Liver (tissue), 9 donors: ENCODE data around the gene RPL31. TPM values are rescaled to one million over a fixed set of nuclear protein-coding genes. Genes with fewer than 3 reads are reported as not detected.

Source experiments
- DNase-seq: peaks from one replicate; pipeline ENCODE4 v3.0.0-alpha.2; 2017; ENCODE audit warnings: low spot score
- H3K27ac ChIP-seq, 2 donors: one replicate each; pipeline ENCODE4 v1.7.0; 2013; ENCODE audit warnings: inconsistent platforms in 2 of 2, low read length in 2 of 2, control low read depth in 1 of 2, low read depth in 1 of 2, mild to moderate bottlenecking in 1 of 2
- H3K27me3 ChIP-seq, 4 donors: one replicate each; pipeline versions ENCODE4 v1.6.1 to v1.7.0; 2013; ENCODE audit warnings: low read length in 3 of 4, inconsistent platforms in 1 of 4, mild to moderate bottlenecking in 1 of 4, moderate library complexity in 1 of 4; ENCODE audit not compliant: control insufficient read depth in 4 of 4, insufficient read depth in 4 of 4
- H3K36me3 ChIP-seq, 4 donors: one replicate each; pipeline versions ENCODE4 v1.6.1 to v1.7.0; 2013; ENCODE audit warnings: low read length in 3 of 4, mild to moderate bottlenecking in 3 of 4, low read depth in 1 of 4, moderate library complexity in 1 of 4; ENCODE audit not compliant: control insufficient read depth in 4 of 4, insufficient read depth in 3 of 4
- H3K4me1 ChIP-seq, 4 donors: one replicate each; pipeline versions ENCODE4 v1.6.1 to v1.7.0; 2013; ENCODE audit warnings: low read length in 3 of 4, mild to moderate bottlenecking in 3 of 4, moderate library complexity in 1 of 4; ENCODE audit not compliant: control insufficient read depth in 4 of 4, insufficient read depth in 4 of 4
- H3K4me3 ChIP-seq, 3 donors: one replicate each; pipeline versions ENCODE4 v1.6.1 to v1.7.0; 2013; ENCODE audit warnings: low read length in 3 of 3, control low read depth in 1 of 3, low read depth in 1 of 3, mild to moderate bottlenecking in 1 of 3
- H3K9ac ChIP-seq, 2 donors: one replicate each; pipeline ENCODE4 v1.7.0; 2013; ENCODE audit warnings: low read length in 2 of 2, mild to moderate bottlenecking in 2 of 2, moderate library complexity in 2 of 2, control low read depth in 1 of 2, low read depth in 1 of 2
- H3K9me3 ChIP-seq, 4 donors: one replicate each; pipeline versions ENCODE4 v1.6.1 to v1.7.0; 2013; ENCODE audit warnings: low read length in 3 of 4; ENCODE audit not compliant: control insufficient read depth in 4 of 4
- ATF3 ChIP-seq: IDR thresholded peaks from 2 replicates; pipeline ENCODE4 v1.6.1; 2016; ENCODE audit warnings: antibody characterized with exemption
- CTCF ChIP-seq: fragments of 150-350 bp; IDR thresholded peaks from 2 replicates; pipeline ENCODE4 v1.5.1; 2017; ENCODE audit warnings: improper control_type of control experiment, low read depth, low read length; ENCODE audit not compliant: missing input control
- EGR1 ChIP-seq, 2 donors: IDR thresholded peaks; 2 replicates each; pipeline ENCODE4 v1.6.1; 2016 to 2018; ENCODE audit warnings: antibody characterized with exemption in 2 of 2, low read depth in 2 of 2
- FOXA1 ChIP-seq: IDR thresholded peaks from 2 replicates; pipeline ENCODE4 v1.6.1; 2016; ENCODE audit warnings: antibody characterized with exemption
- FOXA2 ChIP-seq: IDR thresholded peaks from 2 replicates; pipeline ENCODE4 v1.6.1; 2016; ENCODE audit warnings: antibody characterized with exemption
- GABPA ChIP-seq, 2 donors: IDR thresholded peaks in 1 of 2; conservative IDR thresholded peaks in 1 of 2; 2 replicates each; pipeline ENCODE4 v1.6.1; 2016; ENCODE audit warnings: antibody characterized with exemption in 2 of 2, mild to moderate bottlenecking in 1 of 2, moderate library complexity in 1 of 2
- HNF4A ChIP-seq, 2 donors: conservative IDR thresholded peaks; 2 replicates each; pipeline ENCODE4 v1.6.1; 2016; ENCODE audit warnings: antibody characterized with exemption in 2 of 2, mild to moderate bottlenecking in 2 of 2
- HNF4G ChIP-seq: IDR thresholded peaks from 2 replicates; pipeline ENCODE4 v1.6.1; 2016; ENCODE audit warnings: antibody characterized with exemption
- JUND ChIP-seq, 2 donors: IDR thresholded peaks; 2 replicates each; pipeline ENCODE4 v1.6.1; 2016; ENCODE audit warnings: antibody characterized with exemption in 2 of 2
- MAX ChIP-seq: IDR thresholded peaks from 2 replicates; pipeline ENCODE4 v1.6.1; 2016; ENCODE audit warnings: antibody characterized with exemption
- NR2F2 ChIP-seq: IDR thresholded peaks from 2 replicates; pipeline ENCODE4 v1.6.1; 2016; ENCODE audit warnings: antibody characterized with exemption
- RAD21 ChIP-seq, 2 donors: IDR thresholded peaks; 2 replicates each; pipeline ENCODE4 v1.6.1; 2016; ENCODE audit warnings: antibody characterized with exemption in 2 of 2, mild to moderate bottlenecking in 2 of 2
- REST ChIP-seq: IDR thresholded peaks from 2 replicates; pipeline ENCODE4 v1.6.1; 2016; ENCODE audit warnings: antibody characterized with exemption, mild to moderate bottlenecking
- RXRA ChIP-seq, 2 donors: IDR thresholded peaks; 2 replicates each; pipeline ENCODE4 v1.6.1; 2017 to 2018; ENCODE audit warnings: antibody characterized with exemption in 2 of 2, mild to moderate bottlenecking in 1 of 2
- SP1 ChIP-seq: IDR thresholded peaks from 2 replicates; pipeline ENCODE4 v1.6.1; 2018; ENCODE audit warnings: antibody characterized with exemption, mild to moderate bottlenecking
- TAF1 ChIP-seq: conservative IDR thresholded peaks from 2 replicates; pipeline ENCODE4 v1.6.1; 2016; ENCODE audit warnings: antibody characterized with exemption, mild to moderate bottlenecking
- ZBTB33 ChIP-seq: IDR thresholded peaks from 2 replicates; pipeline ENCODE4 v1.6.1; 2016; ENCODE audit warnings: antibody characterized with exemption
- WGBS: extraction: QIAGEN DNeasy Blood & Tissue Kit; methylation state at CpG from one replicate; pipeline ENCODE4 v1.1.7; 2013; 5-methylcytosine and 5-hydroxymethylcytosine counted together
- polyA plus RNA-seq, 2 donors: library from polyadenylated mRNA; stranded (reverse) in 1 of 2; unstranded in 1 of 2; fragments of 200-250 nt in 1 of 2; fragments of >200 nt in 1 of 2; fragmentation: Nextera tagmentation in 1 of 2; extraction: Ambion mirVana in 1 of 2; gene quantifications; one replicate each; pipeline versions ENCODE4 v1.2.1 to v1.2.3, GENCODE V29; 2013 to 2015
- total RNA-seq, 2 donors: library from RNA; depleted of rRNA; stranded (reverse); fragments of >200 nt; gene quantifications; one replicate each; pipeline ENCODE4 v1.2.3, GENCODE V29; 2014
- donor health status: healthy.
- donor health status: healthy.
- donor health status: healthy.
- donor health status: healthy.
- donor health status: healthy.

RPL31 gene
- total and polyA plus RNA-seq, 4 donors: 220 to 1,995 (median 581) TPM

GRCh38 chr2:101026923-101027469, 24.9 kb downstream of the RPL31 start:
- WGBS: 94% methylated on average over 15 of the region's 15 CpGs
- Histone ChIP-seq H3K36me3 (peaks cover 9 to 37% (median 18%) of the 10 kb centered on the region in 4 donors), H3K4me3 (no peak overlapping the region), H3K4me1 (no peaks in the 10 kb centered on the region), H3K9me3 (no peaks in the 10 kb centered on the region), H3K27me3 (no peaks in the 10 kb centered on the region), H3K27ac (no peak overlapping the region), H3K9ac (no peak overlapping the region)
- no peak for DNase-seq
- TF ChIP-seq EGR1 (IDR thresholded peaks at IDR 0.05; ENCODE audit: low read depth in 2 of 2): no peak
- TF ChIP-seq ATF3: no peak
- TF ChIP-seq MAX: no peak
- TF ChIP-seq FOXA2: no peak
- TF ChIP-seq CTCF: no peak
- no peak for TF ChIP-seq ZBTB33
- no peak for TF ChIP-seq SP1
- TF ChIP-seq NR2F2: no peak
- no peak for TF ChIP-seq HNF4A (conservative IDR thresholded peaks at IDR 0.05)
- TF ChIP-seq JUND (IDR thresholded peaks at IDR 0.05): no peak
- no peak for TF ChIP-seq GABPA (IDR thresholded peaks at IDR 0.05 in 1 of 2, conservative IDR thresholded peaks at IDR 0.05 in 1 of 2)
- no peak for TF ChIP-seq TAF1
- no peak for TF ChIP-seq HNF4G
- TF ChIP-seq REST: no peak
- TF ChIP-seq RAD21 (IDR thresholded peaks at IDR 0.05): no peak
- no peak for TF ChIP-seq RXRA (IDR thresholded peaks at IDR 0.05)
- TF ChIP-seq FOXA1: no peak
